GM21528 (cell line): ENCODE data around the gene CSAD.

Experiments used
- ATAC-seq: cut with Tn5 transposase; IDR thresholded peaks from one replicate; pipeline ENCODE4 v1.9.1; 2021; ENCODE audit warnings: mild to moderate bottlenecking, moderate library complexity; ENCODE audit not compliant: unreplicated experiment, low FRiP score

CSAD gene

DNA sequence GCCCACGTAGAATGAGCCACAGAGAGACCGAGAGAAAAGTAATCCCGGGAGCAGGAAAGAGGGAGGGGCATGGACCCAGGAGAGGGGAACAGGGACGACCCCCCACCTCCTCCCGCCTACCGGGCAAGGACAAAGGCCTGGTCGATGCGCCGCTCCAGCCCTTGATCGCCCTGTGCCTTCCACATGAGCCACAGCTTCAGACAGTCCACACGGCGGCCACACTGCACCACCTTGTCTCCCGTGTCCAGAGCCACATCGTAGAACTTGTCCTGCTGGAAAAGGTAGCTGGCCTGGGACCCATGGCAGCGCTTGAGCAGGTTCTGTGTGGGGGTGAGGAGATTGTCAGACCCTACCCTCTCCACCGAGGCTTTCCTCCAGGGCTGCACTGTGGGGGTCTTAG lies 20.7 kb downstream of the CSAD start:
- ATAC-seq: no peak

DNA sequence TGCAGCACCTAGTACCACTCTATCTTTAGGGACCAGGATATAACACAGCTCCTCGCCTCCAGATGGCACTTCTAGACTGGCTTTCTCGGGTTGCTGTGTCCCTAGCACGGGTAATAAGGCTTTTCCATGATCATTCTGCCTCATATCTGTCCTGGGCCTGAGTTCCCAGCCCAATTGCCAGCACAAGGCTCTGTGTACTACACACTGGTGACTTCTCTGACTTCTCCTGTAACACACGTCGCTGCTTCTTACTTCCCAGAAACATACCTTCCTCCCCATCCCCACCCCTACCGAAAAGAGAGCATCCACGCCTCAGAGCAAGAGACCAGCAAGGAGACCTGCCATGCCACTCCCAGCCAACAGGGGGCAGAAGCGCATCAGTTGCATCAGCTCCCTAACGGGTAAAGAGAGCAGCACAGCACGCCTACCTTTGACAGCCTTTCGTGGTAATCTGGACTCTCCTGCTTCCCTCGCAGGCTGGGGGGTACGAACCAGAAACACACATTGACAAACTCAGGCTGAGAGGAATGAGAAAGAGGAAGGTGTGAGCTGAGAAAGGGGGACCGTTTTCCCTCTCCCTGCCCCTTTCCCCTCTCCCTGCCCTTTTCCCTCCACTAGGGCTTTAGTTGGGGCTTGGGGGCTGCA lies 21.4 kb downstream of the CSAD start:
- ATAC-seq: no peak

DNA sequence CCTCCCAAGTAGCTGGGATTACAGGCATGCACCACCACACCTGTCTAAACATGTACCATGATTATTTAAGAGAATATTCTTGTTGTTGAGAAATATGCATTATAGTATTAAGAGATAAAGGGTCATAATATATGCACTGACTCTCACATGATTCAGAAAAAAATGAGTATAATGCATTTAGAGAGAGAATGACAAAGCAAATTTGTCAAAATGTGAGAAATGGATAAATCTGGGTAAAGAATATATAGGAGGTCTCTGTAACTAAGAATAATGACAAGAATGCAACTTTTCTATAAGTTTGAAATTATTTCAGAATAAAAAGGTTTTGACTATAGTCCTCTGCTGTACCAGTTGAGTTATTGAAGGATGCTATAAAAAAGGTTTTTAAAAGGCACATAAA lies 28.3 kb downstream of the CSAD start:
- ATAC-seq: no peak

DNA sequence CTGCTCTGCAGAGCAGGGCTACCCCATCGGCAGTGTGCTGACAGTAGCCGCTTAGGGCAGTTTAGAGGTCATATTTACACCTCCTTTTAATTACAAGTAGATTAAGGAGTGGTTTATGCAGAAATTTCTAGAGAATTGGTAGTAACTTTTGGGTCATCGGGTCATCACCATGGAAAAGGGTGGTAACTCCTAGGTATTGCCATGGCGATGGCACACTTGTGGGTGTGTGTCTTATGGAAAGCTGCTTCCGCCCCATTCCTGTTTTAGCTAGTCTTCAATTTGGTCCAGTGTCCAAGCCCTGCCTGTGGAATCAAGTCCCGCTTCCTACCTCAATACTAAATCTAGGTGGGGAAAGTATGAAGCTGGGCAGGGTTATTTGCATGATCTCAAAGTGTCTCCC lies 29.7 kb downstream of the CSAD start:
- ATAC-seq: no peak

DNA sequence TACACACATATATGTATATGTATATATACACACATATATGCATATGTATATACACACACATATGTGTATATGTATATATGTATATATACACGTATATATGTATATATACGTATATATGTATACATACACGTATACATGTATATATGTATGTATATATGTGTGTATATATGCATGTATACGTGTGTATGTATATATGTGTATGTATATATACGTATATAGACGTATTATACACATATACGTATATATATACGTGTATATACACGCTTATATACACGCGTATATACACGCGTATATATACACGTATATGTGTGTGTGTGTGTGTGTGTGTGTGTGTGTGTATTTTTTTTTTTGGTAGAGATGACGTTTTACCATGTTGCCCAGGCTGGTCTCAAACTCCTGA lies 33.1 kb downstream of the CSAD start:
- ATAC-seq: no peak

DNA sequence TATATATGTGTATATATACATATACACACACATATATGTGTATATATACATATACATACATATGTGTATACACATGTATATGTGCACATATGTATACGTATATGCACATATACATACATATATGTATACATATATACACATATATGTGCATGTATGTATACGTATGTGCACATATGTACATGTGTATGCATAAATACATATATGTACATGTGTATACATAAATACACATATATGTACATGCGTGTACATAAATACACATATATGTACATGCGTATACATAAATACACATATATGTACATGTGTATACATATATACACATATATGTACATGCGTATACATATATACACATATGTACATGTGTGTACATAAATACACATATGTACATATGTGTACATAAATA lies 33.5 kb downstream of the CSAD start:
- ATAC-seq: no peak

DNA sequence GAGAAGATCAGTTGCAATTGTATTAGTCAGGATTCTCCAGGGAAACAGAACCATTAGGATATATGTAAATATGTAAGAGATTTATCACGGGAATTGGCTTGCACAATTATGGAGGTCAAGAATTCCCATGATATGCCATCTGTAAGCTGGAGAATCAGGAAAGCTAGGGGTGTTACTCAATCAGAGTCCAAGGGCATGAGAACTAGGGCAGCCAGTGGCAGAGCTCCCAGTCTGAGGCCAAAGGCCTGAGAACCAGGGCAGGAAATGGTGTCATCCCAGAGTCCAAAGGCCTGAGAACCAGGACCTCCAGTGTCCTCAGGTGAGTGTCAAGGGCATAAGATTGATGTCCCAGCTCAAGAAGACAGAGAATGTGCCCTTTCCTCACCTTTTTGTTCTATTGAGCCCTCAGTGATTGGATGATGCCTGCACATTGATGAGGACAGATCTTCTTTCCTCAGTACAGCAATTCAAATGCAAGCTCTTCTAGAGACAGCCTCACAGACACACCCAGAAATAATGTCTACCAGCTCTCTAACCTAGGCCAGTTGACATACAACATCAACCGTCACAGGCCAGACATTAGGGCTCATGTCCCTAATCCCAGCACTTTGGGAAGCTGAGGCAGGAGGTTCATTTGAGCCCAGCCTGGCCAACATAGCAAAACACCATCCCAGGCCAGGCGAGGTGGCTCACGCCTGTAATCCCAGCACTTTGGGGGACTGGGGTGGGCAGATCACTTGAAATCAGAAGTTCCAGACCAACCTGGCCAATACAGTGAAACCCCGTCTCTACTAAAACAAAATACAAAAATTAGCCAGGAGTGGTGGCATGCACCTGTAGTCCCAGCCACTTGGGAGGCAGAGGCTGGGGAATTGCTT lies 35.1 kb downstream of the CSAD start:
- no peak for ATAC-seq

DNA sequence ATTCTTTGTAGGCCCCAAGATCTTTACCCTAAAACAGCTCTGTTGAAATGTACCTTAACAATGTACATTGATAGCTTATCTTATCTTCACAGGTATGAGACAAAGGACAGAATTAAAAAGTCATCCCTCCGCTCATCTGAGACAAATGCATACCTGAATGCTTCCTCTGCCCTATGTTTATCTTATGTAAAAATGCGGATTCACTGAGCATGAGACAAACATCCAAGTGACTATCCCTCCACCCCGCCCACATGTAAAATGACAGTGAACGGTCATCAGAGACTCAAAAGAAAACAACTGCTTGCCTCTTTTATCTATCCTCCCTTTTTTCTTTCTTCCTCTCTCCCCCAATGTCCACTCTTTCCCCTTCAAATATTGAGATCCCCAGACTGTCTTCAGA lies 37.4 kb downstream of the CSAD start:
- no peak for ATAC-seq

DNA sequence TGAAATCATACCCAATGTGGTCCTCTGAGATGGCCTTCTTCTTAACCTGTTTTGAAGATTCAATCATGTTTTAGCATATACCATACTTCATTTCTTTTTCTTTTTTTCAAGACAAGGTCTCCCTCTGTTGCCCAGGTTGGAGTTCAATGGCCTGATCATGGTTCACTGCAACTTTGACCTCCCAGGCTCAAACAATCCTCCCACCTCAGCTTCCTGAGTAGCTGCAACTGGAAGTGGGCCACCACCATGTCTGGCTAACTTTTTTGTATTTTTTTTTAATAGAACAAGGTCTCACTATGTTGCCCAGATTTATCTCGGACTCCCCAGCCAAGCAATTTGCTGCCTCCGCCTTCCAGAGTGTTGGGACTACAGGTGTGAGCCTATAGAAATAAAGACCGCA lies 47.0 kb downstream of the CSAD start:
- ATAC-seq: no peak

DNA sequence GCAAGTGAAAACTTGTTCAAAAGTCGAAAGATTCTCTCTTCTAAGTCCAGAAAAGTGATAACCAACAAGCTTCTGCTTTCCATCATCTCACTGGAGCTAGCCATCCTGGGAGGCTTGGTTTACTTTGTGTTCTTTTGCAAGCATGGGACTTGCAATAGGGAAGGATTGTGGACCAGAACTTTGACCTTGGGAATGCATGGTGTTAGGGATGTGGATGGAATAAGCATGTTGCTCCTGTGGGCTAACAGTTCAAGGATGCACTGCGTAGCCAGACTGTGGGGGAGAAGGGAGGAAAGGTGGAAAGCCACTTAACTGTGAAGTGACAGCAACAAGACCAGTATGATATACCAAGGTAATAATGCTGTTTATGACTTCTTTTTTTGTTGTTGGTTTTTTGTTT lies 48.9 kb downstream of the CSAD start:
- ATAC-seq: no peak

DNA sequence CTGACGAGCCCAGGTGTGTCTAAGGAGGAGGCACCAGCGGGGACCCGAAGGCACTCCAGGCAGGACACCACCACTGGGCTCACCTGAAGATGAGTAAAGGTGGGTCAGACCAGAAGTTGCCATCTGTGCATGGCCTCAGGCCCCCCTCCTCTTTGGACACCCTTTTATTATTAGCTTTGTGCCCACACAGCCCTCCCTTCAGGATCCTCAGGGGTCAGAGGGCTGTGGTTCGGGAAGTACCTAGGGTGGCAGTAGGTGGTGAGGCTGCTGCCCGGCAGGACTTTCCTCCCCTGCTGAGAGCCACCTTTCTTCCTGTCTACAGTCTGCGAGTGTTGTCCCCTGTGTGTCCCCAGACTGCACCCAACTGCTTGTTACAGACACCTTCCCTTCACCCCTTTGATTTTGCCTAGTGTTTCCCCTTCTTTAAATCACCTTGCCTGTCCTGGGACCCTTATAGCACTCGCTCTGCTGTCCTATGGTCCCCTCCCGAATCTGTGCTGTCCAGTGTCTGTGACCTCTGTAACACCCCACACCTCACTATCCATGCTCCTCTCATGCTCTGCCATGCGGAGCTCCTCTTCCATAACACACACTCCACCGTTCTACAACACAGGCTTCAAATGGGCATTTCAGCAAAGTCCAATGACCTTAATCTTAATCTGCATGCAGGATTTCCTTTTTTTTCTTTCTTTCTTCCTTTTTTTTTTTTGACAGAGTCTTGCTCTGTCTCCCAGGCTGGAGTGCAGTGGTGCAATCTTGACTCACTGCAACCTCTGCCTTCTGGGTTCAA lies 51.8 kb downstream of the CSAD start:
- no peak for ATAC-seq

DNA sequence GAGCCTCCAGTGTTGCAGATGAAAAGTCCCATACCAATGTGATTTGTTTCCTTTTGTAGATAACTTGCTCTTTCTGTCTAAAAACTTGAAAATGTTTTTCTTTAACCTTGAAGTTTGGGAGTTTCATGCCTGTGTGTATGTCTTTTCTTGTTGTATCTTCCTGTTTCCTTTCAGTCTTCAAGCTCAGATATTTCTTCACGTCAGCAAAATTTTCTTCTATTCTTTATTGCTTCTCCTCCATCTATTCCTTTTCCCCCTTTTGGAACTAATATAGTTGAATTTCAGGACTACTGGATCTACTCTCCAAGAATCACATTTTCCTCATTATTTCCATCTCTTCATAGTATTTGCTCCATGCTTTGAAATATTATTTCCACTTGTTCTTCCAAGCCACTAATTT lies 53.6 kb downstream of the CSAD start:
- ATAC-seq: no peak

DNA sequence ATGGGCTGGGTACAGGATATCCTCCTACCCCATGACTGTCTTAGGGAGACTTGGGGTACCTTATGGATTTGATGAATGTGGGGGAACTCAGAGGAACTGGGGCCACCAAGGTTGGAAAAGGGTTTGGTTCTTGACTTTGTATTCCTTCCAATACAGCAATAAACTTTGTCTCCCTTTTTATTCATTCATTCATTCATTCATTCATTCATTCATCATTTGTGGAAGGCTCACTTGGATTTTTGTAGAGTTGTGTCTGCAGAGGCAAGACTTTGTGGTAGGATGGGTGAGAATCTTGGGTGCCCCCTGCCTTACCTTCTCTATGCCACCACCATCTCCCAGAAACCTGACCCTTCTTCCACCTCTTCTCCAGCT lies 56.4 kb downstream of the CSAD start:
- no peak for ATAC-seq

DNA sequence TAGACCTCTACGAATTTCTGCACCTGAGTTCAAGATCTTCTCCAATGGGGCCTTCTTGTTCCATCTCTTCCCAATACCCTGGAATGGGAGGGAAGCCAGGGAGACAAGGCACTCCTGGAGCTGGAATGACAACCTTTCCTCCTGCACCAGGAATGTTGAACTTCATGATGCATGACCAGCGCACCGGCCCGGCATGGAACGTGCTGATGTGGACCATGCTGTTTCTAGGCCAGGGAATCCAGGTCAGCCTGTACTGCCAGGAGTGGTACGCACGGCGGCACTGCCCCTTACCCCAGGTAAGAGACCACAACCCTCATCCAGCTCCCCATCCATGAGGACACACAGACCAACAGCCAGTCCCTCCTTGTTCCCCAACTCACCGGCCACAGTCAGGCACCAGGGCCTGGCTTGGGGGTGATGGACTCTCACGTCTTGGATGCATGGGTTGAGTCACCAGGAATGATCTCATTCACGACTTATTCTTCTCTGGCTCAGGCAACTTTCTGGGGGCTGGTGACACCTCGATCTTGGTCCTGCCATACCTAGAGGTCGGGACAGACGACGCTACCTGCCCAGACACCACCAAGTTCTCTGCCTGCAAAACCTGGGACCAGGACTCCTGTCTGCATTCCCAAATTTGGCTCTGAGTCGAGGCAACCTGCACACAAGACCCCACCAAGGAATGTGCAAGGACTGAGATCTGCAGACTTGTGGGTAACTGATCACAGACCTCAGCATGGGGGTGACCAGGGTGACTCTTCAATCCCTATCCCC lies 57.0 kb downstream of the CSAD start:
- ATAC-seq: no peak

DNA sequence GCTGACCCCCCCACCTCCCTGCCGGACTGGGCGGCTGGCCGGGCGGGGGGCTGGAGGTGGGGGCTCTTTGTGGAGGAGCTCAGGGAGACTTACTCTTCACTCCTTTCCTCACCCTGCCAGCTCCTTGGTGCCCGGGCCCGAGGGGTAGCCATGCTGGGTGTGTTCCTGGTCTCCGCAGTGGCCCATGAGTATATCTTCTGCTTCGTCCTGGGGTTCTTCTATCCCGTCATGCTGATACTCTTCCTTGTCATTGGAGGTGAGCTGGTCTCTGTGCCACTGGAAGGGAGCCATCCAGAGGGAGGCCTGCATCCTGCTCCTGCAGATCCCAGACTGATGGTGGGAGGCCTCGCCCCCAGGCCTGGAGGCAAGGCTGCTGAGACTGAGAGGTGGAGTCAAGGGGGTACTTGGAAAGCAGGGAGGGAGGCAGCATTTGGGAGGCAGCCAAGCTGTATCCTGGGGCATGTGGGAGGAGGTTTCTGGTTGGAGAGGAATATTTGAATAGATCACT lies 57.7 kb downstream of the CSAD start:
- ATAC-seq: no peak

DNA sequence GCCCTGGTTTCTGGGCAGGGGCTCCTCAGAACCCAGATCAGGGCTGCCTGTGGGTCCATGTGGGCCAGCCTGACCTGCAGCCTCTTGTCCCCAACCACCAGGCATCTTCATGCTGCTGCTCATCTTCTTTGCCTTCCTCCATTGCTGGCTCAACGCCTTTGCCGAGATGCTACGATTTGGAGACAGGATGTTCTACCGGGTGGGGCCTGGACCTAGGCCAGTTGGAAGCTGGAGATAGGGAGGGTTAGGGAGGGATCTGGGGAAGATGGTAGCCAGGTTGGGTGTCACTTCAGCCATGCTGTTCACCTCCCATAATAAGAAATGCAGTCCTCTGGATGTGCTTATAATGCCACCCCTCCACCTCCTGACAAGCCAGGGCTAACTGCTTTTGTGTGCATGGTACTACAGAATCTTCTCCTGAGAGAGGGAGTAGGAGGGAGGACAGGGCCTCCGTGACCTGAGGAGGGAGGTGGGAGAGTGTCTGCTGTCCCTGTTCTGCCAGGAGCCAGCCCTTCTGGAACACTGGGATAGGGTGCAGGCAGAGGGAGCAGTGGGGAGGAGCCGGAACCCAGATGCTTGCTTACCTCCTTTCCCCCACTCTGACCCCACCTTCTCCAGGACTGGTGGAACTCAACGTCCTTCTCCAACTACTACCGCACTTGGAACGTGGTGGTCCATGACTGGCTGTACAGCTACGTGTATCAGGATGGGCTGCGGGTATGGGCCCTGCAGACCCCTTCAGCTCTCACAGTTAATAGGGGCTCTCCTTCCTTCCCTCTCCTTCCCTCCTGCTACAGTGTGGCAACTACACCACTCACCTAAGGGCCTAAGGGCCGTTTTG lies 59.8 kb downstream of the CSAD start:
- no peak for ATAC-seq

DNA sequence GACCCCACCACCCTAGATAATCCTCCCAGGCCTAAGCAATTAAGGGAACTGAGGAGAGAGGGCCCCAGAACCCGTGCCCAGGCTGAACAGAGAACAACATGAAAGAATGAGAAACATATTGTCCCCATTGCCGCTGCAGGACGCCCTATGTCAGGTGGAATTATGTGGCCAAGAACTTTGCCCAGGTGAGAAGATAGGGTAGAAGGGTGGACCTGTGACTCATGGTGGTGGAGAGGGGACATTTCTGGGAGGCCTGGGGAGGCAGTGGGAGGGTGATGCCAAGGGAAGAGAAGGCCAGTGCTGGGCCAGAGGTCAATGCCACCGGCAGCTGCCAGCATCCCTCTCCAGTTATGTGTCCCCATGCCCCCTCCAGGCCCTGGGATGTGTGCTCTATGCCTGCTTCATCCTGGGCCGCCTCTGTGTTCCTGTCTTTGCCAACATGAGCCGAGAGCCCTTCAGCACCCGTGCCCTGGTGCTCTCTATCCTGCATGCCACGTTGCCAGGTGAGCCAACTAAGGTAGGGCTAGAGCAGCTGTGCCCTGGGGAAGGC lies 61.9 kb downstream of the CSAD start:
- no peak for ATAC-seq

DNA sequence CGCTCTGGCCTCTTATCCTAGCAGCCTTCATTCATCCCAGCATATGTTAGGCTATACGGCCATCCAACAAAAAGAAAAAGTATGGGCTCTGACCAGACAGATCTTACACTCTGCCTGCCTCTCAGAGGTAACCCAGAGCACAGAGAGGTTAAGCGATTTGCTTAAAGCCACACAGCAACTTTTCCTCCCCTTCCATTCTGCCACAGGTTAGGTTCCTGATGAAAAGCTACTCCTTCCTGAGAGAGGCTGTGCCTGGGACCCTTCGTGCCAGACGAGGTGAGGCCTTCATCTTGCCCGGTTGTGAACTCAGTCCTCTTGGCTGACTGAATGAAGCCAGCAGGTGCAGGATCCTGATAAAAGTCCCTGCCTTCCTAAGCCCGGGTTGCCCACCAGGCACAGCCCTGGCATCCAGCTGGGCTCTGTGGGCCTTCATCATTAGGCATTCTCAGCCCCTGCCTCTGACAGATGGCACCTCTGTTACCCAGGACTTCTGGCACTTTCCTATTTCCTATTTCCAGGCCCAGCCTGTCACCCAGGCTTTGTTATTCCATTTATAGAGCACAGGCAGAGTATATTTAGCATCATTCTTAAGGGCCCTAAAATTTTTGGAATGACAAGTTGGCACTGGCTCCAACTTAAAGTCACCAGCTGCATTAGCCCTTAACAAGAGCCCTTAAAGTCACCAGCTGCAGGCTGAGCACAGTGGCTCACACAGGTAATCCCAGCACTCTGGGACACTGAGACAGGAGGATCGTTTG lies 64.7 kb downstream of the CSAD start:
- ATAC-seq: no peak
